DND-41 (cell line): ENCODE data around the gene TARBP2.

Experiments used
- ATAC-seq: fragments of 200-7000 bp; cut with Tn5 transposase; 3 replicates; pipeline ENCODE4 v1.9.1; 2021; ENCODE audit warnings: low read depth; ENCODE audit not compliant: insufficient read depth
- DNase-seq: peaks from one replicate; pipeline ENCODE4 v3.0.0-alpha.2; 2020
- H2AFZ ChIP-seq: 2 replicates; pipeline ENCODE4 v1.6.0; 2012; ENCODE audit warnings: low read depth, low read length
- H3K27ac ChIP-seq: 2 replicates; pipeline ENCODE4 v1.5.1; 2012; ENCODE audit warnings: low read length, inconsistent platforms
- H3K27me3 ChIP-seq: fragments of 200-600 bp; sonication (generic); 2 replicates; pipeline ENCODE4 v1.6.0; 2012; ENCODE audit warnings: low read length, mild to moderate bottlenecking, inconsistent platforms; ENCODE audit not compliant: insufficient read depth, poor library complexity
- H3K36me3 ChIP-seq: 2 replicates; pipeline ENCODE4 v1.5.1; 2012; ENCODE audit warnings: low read length, inconsistent platforms; ENCODE audit not compliant: insufficient read depth
- H3K4me1 ChIP-seq: 2 replicates; pipeline ENCODE4 v1.5.1; 2012; ENCODE audit warnings: mild to moderate bottlenecking, low read length; ENCODE audit not compliant: insufficient read depth
- H3K4me2 ChIP-seq: 2 replicates; pipeline ENCODE4 v1.6.0; 2012; ENCODE audit warnings: mild to moderate bottlenecking, moderate library complexity, low read length, inconsistent platforms; ENCODE audit not compliant: insufficient read depth
- H3K4me3 ChIP-seq, 2 experiments: fragments of 200-600 bp in 1 of 2; shearing (Covaris generic) in 1 of 2; 2 replicates each; pipeline ENCODE4 v1.5.1; 2012 to 2016; ENCODE audit warnings: inconsistent platforms in 2 of 2, low read length in 2 of 2, mild to moderate bottlenecking in 2 of 2, low read depth in 1 of 2, moderate library complexity in 1 of 2
- H3K79me2 ChIP-seq: 2 replicates; pipeline ENCODE4 v1.6.0; 2012; ENCODE audit warnings: low read length, inconsistent platforms; ENCODE audit not compliant: insufficient read depth
- H3K9ac ChIP-seq: 2 replicates; pipeline ENCODE4 v1.6.0; 2012; ENCODE audit warnings: low read depth, mild to moderate bottlenecking, inconsistent platforms, low read length, moderate library complexity
- H3K9me3 ChIP-seq: 2 replicates; pipeline ENCODE4 v1.5.1; 2012; ENCODE audit warnings: low read length, moderate library complexity, mild to moderate bottlenecking, inconsistent platforms; ENCODE audit not compliant: insufficient read depth, severe bottlenecking
- H4K20me1 ChIP-seq: 2 replicates; pipeline ENCODE4 v1.6.0; 2012; ENCODE audit warnings: low read length; ENCODE audit not compliant: insufficient read depth
- EZH2 ChIP-seq: IDR thresholded peaks from 3 replicates; pipeline ENCODE4 v1.6.1; 2012; ENCODE audit warnings: borderline replicate concordance, low read depth, mild to moderate bottlenecking, moderate library complexity, low read length, inconsistent platforms; ENCODE audit not compliant: severe bottlenecking
- TF ChIP-seq, protein P1 (sequence below): IDR thresholded peaks from 2 replicates; pipeline ENCODE4 v1.5.1; 2012; ENCODE audit warnings: borderline replicate concordance, low read length, moderate library complexity, mild to moderate bottlenecking; ENCODE audit not compliant: poor library complexity, severe bottlenecking; ENCODE audit errors: extremely low read depth

TARBP2 gene

DNA sequence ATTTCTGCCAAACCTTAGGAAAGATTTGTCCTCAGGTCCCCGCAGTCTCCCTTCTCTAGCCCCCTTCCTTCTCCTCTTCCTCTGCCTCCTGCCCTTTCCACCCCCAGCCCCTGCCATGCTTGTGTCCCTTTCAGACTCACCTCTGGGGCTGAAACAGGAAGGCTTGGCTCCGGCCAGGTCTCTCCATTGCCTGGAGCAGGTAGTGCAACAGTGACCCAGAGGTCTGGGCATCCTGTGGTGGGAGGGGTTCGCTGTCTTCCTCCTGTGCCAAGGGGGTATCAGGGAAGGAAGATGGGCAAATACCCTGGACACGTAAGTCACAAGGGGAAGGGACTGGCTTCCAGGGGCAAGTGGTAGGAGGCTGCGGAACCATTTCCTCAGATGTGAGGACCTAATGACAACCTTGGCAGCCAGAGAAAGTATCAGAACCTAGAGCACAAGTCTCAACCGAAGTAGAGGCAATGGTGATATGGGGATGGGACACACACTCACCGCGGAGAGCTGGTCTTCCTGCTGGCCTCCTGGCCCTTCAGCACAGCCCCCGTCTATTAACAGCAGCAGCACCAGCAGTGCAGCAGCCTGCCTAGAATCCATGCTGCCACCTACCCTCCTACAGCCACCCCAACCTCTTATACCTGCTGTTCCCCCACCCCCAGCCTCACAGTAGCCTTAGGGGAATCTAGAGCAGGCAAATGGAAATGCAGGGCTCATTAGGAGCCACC, 6.0 kb downstream of the TARBP2 start, which contains the start of gene NPFF:
TSS of gene NPFF (minus strand) at position 604 of the 722 bp plus-strand sequence. CDS start at position 594, 10 bp downstream.
- peaks cover 24% of the 10 kb centered on the region for H3K4me1 ChIP-seq
- no peaks in the 10 kb centered on the region for H4K20me1 ChIP-seq
- TF ChIP-seq, protein P1, sequence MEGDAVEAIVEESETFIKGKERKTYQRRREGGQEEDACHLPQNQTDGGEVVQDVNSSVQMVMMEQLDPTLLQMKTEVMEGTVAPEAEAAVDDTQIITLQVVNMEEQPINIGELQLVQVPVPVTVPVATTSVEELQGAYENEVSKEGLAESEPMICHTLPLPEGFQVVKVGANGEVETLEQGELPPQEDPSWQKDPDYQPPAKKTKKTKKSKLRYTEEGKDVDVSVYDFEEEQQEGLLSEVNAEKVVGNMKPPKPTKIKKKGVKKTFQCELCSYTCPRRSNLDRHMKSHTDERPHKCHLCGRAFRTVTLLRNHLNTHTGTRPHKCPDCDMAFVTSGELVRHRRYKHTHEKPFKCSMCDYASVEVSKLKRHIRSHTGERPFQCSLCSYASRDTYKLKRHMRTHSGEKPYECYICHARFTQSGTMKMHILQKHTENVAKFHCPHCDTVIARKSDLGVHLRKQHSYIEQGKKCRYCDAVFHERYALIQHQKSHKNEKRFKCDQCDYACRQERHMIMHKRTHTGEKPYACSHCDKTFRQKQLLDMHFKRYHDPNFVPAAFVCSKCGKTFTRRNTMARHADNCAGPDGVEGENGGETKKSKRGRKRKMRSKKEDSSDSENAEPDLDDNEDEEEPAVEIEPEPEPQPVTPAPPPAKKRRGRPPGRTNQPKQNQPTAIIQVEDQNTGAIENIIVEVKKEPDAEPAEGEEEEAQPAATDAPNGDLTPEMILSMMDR, result no peak
- no peak for TF ChIP-seq EZH2
- H3K9ac ChIP-seq, result no peak within 1 kb of the TSS
- no peak within 1 kb of the TSS for H3K4me2 ChIP-seq
- H3K4me3 ChIP-seq, result no peak within 1 kb of the TSS
- H2AFZ ChIP-seq, result no peak within 1 kb of the TSS
- no peaks in the 10 kb centered on the region for H3K27me3 ChIP-seq
- H3K9me3 ChIP-seq, result no peaks in the 10 kb centered on the region
- DNase-seq (no peak), ATAC-seq (no peak)
- peaks cover 16% of the 10 kb centered on the region for H3K79me2 ChIP-seq
- H3K36me3 ChIP-seq, result peaks cover 50% of the 10 kb centered on the region
- H3K27ac ChIP-seq, result no peak within 1 kb of the TSS

DNA sequence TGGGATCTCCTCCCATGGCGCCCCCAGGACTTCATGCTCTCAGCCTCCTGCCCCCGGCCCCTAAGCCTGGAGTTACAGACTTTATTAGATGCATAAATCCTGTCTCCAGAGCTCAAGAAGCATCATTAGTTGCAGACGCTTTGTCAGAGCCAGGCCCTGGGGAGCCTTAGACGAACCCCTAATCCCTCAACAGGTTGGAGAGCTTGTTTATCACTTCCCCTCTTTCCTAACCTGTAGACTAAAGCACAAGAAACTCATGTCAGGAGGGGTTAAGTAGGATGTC, 6.5 kb downstream of the TARBP2 start:
- no peaks in the 10 kb centered on the region for H3K27me3 ChIP-seq
- peaks cover 19% of the 10 kb centered on the region for H3K4me1 ChIP-seq
- TF ChIP-seq, protein P1, result no peak
- TF ChIP-seq EZH2, result no peak
- H3K36me3 ChIP-seq, result peaks cover 53% of the 10 kb centered on the region
- no peak for ATAC-seq
- H3K9me3 ChIP-seq, result no peaks in the 10 kb centered on the region
- H3K79me2 ChIP-seq, result peaks cover 11% of the 10 kb centered on the region
- no peak overlapping the region for H3K9ac ChIP-seq
- H2AFZ ChIP-seq, result no peak overlapping the region
- no peaks in the 10 kb centered on the region for H4K20me1 ChIP-seq
- no peak overlapping the region for H3K27ac ChIP-seq
- no peak for DNase-seq
- H3K4me3 ChIP-seq, result no peak overlapping the region
- no peak overlapping the region for H3K4me2 ChIP-seq

DNA sequence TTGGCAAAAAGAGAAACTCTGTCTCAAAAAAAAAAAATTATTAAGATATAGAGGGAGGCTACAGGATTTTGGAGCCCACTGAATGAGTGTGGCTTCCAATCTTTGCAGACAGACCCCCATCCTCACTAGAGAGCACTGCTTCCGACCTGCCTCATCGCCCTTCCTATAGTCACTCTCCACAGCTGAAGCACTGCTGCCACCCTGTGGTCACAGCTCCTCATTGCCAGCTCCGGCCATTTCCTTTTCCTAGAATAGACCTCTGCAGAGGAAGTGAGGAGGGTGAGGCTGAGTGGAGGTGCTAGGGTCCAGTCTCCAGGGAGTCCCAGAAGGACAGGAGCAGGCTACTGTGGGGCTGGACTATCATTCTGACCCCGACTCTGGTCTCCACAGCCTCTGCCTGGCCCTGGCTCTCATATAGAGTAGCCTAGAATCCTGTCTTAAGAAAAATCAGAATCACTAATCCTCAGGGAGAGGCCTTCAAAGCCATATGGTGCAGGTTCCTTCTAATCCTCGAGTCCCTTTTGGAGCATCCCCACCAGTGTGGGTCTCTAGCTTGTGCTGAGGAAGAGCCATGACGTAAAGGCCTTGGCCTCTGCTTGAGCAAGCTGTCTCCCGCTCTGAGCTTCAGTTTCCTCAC, 7.6 kb downstream of the TARBP2 start:
- H3K4me1 ChIP-seq, result peaks cover 8% of the 10 kb centered on the region
- peaks cover 53% of the 10 kb centered on the region for H3K36me3 ChIP-seq
- ATAC-seq (peak; percentile 97), DNase-seq (peak; percentile 86)
- H3K4me2 ChIP-seq, result peak overlapping the region; percentile 19; the same call in 1 of the 2 replicates
- TF ChIP-seq EZH2, result no peak
- TF ChIP-seq, protein P1, result peak; percentile 99
- peak overlapping the region; percentile 58; the same call in 1 of the 2 replicates for H2AFZ ChIP-seq
- H3K27ac ChIP-seq, result peak overlapping the region; percentile 49
- H3K9ac ChIP-seq, result no peak overlapping the region; the same call in 1 of the 2 replicates
- H3K9me3 ChIP-seq, result no peaks in the 10 kb centered on the region
- H3K27me3 ChIP-seq, result no peaks in the 10 kb centered on the region
- H3K4me3 ChIP-seq, result no peak overlapping the region
- H3K79me2 ChIP-seq, result 0 out of 2 replicates have a peak, but pooled peaks cover under 1% of the 10 kb centered on the region
- no peaks in the 10 kb centered on the region for H4K20me1 ChIP-seq
